Measurements from ENCODE around the gene DNAJC10. TPM values are rescaled to one million over a fixed set of nuclear protein-coding genes. Genes with fewer than 3 reads are reported as not detected.

DNAJC10 gene
- total RNA-seq, 1 donor from 2014 or later: 132 TPM

DNA sequence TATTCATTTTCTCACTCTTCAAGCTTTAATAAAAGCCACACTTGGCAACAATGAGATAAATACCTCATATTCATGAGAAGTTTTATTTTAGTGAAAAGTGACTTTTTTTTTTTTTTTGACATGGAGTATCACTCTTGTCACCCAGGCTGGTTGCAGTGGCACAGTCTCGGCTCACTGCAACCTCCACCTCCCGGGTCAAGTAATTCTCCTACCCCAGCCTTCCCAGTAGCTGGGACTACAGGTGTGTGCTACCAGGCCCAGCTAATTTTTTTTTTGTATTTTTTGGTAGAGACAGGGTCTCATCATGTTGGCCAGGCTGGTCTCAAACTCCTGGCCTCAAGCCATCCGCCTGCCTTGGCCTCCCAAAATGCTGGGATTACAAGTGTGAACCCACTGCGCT is 103.4 kb downstream of the DNAJC10 start:
- H3K9me3 Mint-ChIP-seq: no peaks in the 10 kb centered on the region
- CTCF ChIA-PET: no interaction called here
- POLR2A ChIA-PET: no interaction called here

DNA sequence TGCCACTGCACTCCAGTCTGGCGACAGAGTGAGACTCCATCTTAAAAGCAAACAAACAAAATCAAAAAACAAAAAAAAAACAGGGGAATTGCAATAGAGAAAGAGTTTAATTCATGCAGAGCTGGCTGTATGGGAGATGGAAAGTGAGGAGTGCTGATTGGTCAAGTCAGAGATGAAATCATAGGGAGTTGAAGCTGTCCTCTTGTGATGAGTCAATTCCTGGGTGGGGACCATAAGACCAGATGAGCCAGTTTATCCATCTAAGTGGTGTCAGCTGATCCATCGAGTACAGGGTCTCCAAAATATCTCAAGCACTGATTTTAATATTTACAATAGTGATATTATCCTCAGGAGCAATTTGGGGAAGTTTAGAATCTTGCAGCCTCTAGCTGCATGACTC is 105.1 kb downstream of the DNAJC10 start:
- CTCF ChIA-PET: no interaction called here
- intact Hi-C loops (cut with micrococcal nuclease): no loop called here
- no peak for DNase-seq

More for the DNA sequence above, 103.4 kb downstream of the DNAJC10 start:
- no peaks in the 10 kb centered on the region for H3K36me3 Mint-ChIP-seq (ENCODE audit: low read depth)
- TF ChIP-seq CTCF (IDR thresholded peaks at IDR 0.05): no peak
- no peaks in the 10 kb centered on the region for H3K4me1 Mint-ChIP-seq
- intact Hi-C loops (cut with micrococcal nuclease): no loop called here
- no peak overlapping the region for H3K27ac Mint-ChIP-seq
- DNase-seq: no peak
- no peak for ATAC-seq (ENCODE audit: low read depth)
- H3K4me3 Mint-ChIP-seq: no peak overlapping the region
- H3K27me3 Mint-ChIP-seq: peaks cover 15% of the 10 kb centered on the region

GRCh38 chr2:182822733-182823132 is 106.7 kb downstream of the DNAJC10 start:
- TF ChIP-seq CTCF (IDR thresholded peaks at IDR 0.05): no peak
- H3K4me3 Mint-ChIP-seq: no peak overlapping the region
- no peak overlapping the region for H3K27ac Mint-ChIP-seq
- H3K4me1 Mint-ChIP-seq: no peaks in the 10 kb centered on the region
- ATAC-seq (ENCODE audit: low read depth) (no peak), DNase-seq (no peak)
- H3K9me3 Mint-ChIP-seq: no peaks in the 10 kb centered on the region
- intact Hi-C loops (cut with micrococcal nuclease): no loop called here
- H3K27me3 Mint-ChIP-seq: peaks cover 13% of the 10 kb centered on the region
- H3K36me3 Mint-ChIP-seq (ENCODE audit: low read depth): no peaks in the 10 kb centered on the region
- CTCF ChIA-PET: no interaction called here
- POLR2A ChIA-PET: no interaction called here

More for the DNA sequence above, 105.1 kb downstream of the DNAJC10 start:
- Mint-ChIP-seq H3K9me3 (no peaks in the 10 kb centered on the region), H3K36me3 (ENCODE audit: low read depth) (no peaks in the 10 kb centered on the region), H3K4me1 (no peaks in the 10 kb centered on the region), H3K27ac (no peak overlapping the region), H3K27me3 (peaks cover 10% of the 10 kb centered on the region), H3K4me3 (no peak overlapping the region)
- POLR2A ChIA-PET: no interaction called here
- ATAC-seq (ENCODE audit: low read depth): no peak
- TF ChIP-seq CTCF (IDR thresholded peaks at IDR 0.05): no peak

DNA sequence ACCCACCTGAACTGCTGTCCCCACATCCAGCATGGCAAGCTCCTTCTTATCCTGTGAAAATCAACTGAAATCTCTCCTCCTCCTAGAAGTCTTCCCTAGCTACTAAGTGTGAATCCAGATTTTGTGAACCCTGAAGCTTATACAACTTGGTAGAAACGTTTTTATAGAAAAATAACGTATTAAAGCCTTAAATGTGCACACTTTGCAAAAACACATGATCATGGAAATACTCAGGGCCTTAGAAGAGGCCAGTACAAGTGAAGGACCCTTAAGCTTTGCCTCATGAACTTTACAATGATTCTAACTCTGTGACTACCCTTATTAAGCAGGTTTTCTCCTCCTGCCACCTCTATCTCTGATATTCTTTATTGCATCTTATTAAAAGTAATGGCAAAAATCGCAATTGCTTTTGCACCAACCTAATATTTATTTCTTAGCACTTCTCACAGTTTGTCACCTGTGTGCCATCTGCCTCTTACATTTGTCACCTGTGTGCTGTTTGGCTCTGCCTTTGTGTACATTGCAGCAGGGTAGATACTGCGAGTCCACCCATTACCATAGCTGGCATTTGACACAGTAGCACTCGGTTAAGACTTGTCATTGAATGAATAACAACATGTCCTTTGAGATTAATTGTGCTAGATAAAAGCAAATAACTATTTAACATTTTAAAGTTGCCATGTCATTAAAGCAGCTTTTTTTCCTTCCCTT is 108.2 kb downstream of the DNAJC10 start:
- no peak for TF ChIP-seq CTCF (IDR thresholded peaks at IDR 0.05)
- Mint-ChIP-seq H3K9me3 (no peaks in the 10 kb centered on the region), H3K4me1 (no peaks in the 10 kb centered on the region), H3K4me3 (no peak overlapping the region), H3K27me3 (peaks cover 13% of the 10 kb centered on the region), H3K27ac (no peak overlapping the region), H3K36me3 (ENCODE audit: low read depth) (no peaks in the 10 kb centered on the region)
- intact Hi-C loops (cut with micrococcal nuclease): no loop called here
- no peak for DNase-seq
- ChIA-PET CTCF (no interaction called here), POLR2A (no interaction called here)
- no peak for ATAC-seq (ENCODE audit: low read depth)

GRCh38 chr2:182824767-182825158 is 108.7 kb downstream of the DNAJC10 start:
- H3K4me1 Mint-ChIP-seq: no peaks in the 10 kb centered on the region
- no peak for ATAC-seq (ENCODE audit: low read depth)

More at GRCh38 chr2:182824767-182825158, 108.7 kb downstream of the DNAJC10 start:
- no peak for TF ChIP-seq CTCF (IDR thresholded peaks at IDR 0.05)
- H3K36me3 Mint-ChIP-seq (ENCODE audit: low read depth): no peaks in the 10 kb centered on the region
- intact Hi-C loops (cut with micrococcal nuclease): no loop called here
- DNase-seq: no peak
- no peak overlapping the region for H3K4me3 Mint-ChIP-seq
- H3K9me3 Mint-ChIP-seq: no peaks in the 10 kb centered on the region
- CTCF ChIA-PET: no interaction called here
- no peak overlapping the region for H3K27ac Mint-ChIP-seq
- H3K27me3 Mint-ChIP-seq: peaks cover 15% of the 10 kb centered on the region
- POLR2A ChIA-PET: no interaction called here
